ENCODE results near the gene ONECUT2. TPM values are rescaled to one million over a fixed set of nuclear protein-coding genes. Genes with fewer than 3 reads are reported as not detected.

The ONECUT2 gene
- total RNA-seq, 4 donors from 2014 or later: under 0.01 TPM; not detected in 3

- H3K4me1 ChIP-seq: no peaks in the 10 kb centered on the region
- H3K27ac ChIP-seq: no peak overlapping the region
- no peak for DNase-seq (ENCODE audit: low spot score in 2 of 2)
- H3K4me3 ChIP-seq: no peak overlapping the region
- no peaks in the 10 kb centered on the region for H3K27me3 ChIP-seq
- H3K36me3 ChIP-seq: no peaks in the 10 kb centered on the region
- TF ChIP-seq POLR2A (IDR thresholded peaks at IDR 0.05): no peak
- TF ChIP-seq, protein P1, sequence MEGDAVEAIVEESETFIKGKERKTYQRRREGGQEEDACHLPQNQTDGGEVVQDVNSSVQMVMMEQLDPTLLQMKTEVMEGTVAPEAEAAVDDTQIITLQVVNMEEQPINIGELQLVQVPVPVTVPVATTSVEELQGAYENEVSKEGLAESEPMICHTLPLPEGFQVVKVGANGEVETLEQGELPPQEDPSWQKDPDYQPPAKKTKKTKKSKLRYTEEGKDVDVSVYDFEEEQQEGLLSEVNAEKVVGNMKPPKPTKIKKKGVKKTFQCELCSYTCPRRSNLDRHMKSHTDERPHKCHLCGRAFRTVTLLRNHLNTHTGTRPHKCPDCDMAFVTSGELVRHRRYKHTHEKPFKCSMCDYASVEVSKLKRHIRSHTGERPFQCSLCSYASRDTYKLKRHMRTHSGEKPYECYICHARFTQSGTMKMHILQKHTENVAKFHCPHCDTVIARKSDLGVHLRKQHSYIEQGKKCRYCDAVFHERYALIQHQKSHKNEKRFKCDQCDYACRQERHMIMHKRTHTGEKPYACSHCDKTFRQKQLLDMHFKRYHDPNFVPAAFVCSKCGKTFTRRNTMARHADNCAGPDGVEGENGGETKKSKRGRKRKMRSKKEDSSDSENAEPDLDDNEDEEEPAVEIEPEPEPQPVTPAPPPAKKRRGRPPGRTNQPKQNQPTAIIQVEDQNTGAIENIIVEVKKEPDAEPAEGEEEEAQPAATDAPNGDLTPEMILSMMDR (IDR thresholded peaks at IDR 0.05): no peak
- no peak for TF ChIP-seq EP300 (IDR thresholded peaks at IDR 0.05)
- no peaks in the 10 kb centered on the region for H3K9me3 ChIP-seq
These were observed 45.6 kb downstream of the ONECUT2 start for GRCh38 chr18:57480733-57481132.

- TF ChIP-seq EP300 (IDR thresholded peaks at IDR 0.05) (no peak), POLR2A (IDR thresholded peaks at IDR 0.05) (no peak)
- TF ChIP-seq, protein P1 (IDR thresholded peaks at IDR 0.05): no peak
- Histone ChIP-seq H3K9me3 (no peaks in the 10 kb centered on the region), H3K27ac (no peak overlapping the region), H3K27me3 (no peaks in the 10 kb centered on the region), H3K4me3 (no peak overlapping the region), H3K36me3 (no peaks in the 10 kb centered on the region), H3K4me1 (no peaks in the 10 kb centered on the region)
- DNase-seq (ENCODE audit: low spot score in 2 of 2): no peak
- 72 to 74% methylated on average over 7 of the region's 7 CpGs for WGBS, 2 donors
These were observed 62.5 kb downstream of the ONECUT2 start for GRCh38 chr18:57497372-57498294.

GRCh38 chr18:57498682-57499256 lies 63.6 kb downstream of the ONECUT2 start:
- WGBS, 2 donors: 55 to 69% methylated on average over 5 of the region's 5 CpGs

DNA sequence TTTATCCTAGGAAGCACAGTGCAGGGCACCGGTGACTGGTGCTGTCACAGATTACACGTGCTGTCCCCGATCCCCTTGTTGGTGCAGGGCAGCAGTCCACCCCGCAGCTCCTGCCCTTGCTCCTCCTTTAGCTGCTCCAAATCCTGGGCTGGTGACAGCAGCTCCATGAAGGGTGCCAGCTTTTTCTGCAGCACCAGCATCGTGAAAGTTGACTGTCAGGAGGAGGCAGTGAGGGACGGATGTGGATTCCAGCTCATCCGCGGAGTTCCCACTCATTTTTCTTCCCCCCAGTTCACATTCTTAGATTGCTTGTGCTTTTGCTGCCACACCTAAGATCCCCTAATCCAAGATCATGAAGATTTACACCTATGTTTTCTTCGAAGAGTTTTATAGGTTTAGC lies 67.5 kb downstream of the ONECUT2 start:
- no peak for TF ChIP-seq EP300 (IDR thresholded peaks at IDR 0.05)
- TF ChIP-seq, protein P1 (IDR thresholded peaks at IDR 0.05): no peak
- no peak for TF ChIP-seq POLR2A (IDR thresholded peaks at IDR 0.05)
- H3K27ac ChIP-seq: no peak overlapping the region
- 68 to 72% methylated on average over 9 of the region's 9 CpGs for WGBS, 2 donors
- no peak for DNase-seq (ENCODE audit: low spot score in 2 of 2)
- no peaks in the 10 kb centered on the region for H3K9me3 ChIP-seq
- no peak overlapping the region for H3K4me3 ChIP-seq
- no peaks in the 10 kb centered on the region for H3K36me3 ChIP-seq
- H3K27me3 ChIP-seq: no peaks in the 10 kb centered on the region
- H3K4me1 ChIP-seq: no peaks in the 10 kb centered on the region

More at GRCh38 chr18:57498682-57499256, 63.6 kb downstream of the ONECUT2 start:
- DNase-seq (ENCODE audit: low spot score in 2 of 2): no peak
- Histone ChIP-seq H3K4me1 (no peaks in the 10 kb centered on the region), H3K4me3 (no peak overlapping the region), H3K27ac (no peak overlapping the region), H3K27me3 (no peaks in the 10 kb centered on the region), H3K9me3 (no peaks in the 10 kb centered on the region), H3K36me3 (no peaks in the 10 kb centered on the region)
- TF ChIP-seq EP300 (IDR thresholded peaks at IDR 0.05): no peak
- TF ChIP-seq, protein P1 (IDR thresholded peaks at IDR 0.05): no peak
- no peak for TF ChIP-seq POLR2A (IDR thresholded peaks at IDR 0.05)

DNA sequence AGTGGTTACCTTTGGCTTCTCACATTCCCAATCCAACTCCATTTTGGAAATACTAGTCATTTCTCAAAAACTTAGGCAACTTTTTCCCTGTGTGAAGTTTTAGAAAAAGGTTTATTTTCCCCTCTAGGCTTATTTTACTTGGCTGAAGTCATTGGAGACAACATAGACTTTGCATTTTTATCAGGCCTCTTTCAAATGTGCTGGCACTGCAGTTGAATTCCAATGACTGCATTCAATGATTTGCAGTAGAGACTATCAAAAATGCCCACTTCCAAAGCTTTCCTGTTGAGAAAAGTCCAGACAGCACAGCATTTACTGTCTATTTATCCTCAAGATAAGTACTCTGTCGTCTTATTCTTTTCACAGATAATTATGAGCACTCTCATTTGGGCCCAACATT lies 70.1 kb downstream of the ONECUT2 start:
- Histone ChIP-seq H3K27me3 (no peaks in the 10 kb centered on the region), H3K4me1 (no peaks in the 10 kb centered on the region), H3K9me3 (no peaks in the 10 kb centered on the region), H3K4me3 (no peak overlapping the region), H3K36me3 (no peaks in the 10 kb centered on the region), H3K27ac (no peak overlapping the region)
- DNase-seq (ENCODE audit: low spot score in 2 of 2): no peak
- 63 to 64% methylated on average over 1 of the region's 1 CpG for WGBS, 2 donors
- TF ChIP-seq POLR2A (IDR thresholded peaks at IDR 0.05): no peak
- TF ChIP-seq EP300 (IDR thresholded peaks at IDR 0.05): no peak
- TF ChIP-seq, protein P1 (IDR thresholded peaks at IDR 0.05): no peak

All from tibial nerve (tissue), 4 donors.